Trophoblast cell (in vitro differentiated cells and primary cell): ENCODE measurements around the gene TBL3.

Experiments
- DNase-seq, 2 donors: peaks; one replicate each; pipeline ENCODE4 v3.0.0-alpha.2; 2016
- H2AFZ ChIP-seq: 2 replicates; pipeline ENCODE4 v1.6.1; 2013; ENCODE audit warnings: low read length, moderate library complexity, mild to moderate bottlenecking; ENCODE audit not compliant: insufficient read depth, poor library complexity
- H2AK5ac ChIP-seq: 2 replicates; pipeline ENCODE4 v1.6.1; 2013; ENCODE audit warnings: mild to moderate bottlenecking, low read length
- H2BK120ac ChIP-seq: 2 replicates; pipeline ENCODE4 v1.6.1; 2013; ENCODE audit warnings: low read length, mild to moderate bottlenecking, moderate library complexity; ENCODE audit not compliant: insufficient read depth, poor library complexity
- H2BK12ac ChIP-seq: 2 replicates; pipeline ENCODE4 v1.6.1; 2013; ENCODE audit warnings: mild to moderate bottlenecking, low read length, moderate library complexity
- H2BK5ac ChIP-seq: 2 replicates; pipeline ENCODE4 v1.6.1; 2013; ENCODE audit warnings: low read length, low read depth, moderate library complexity, mild to moderate bottlenecking; ENCODE audit not compliant: poor library complexity
- H3K14ac ChIP-seq: 2 replicates; pipeline ENCODE4 v1.6.1; 2013; ENCODE audit warnings: mild to moderate bottlenecking, low read length
- H3K18ac ChIP-seq: 2 replicates; pipeline ENCODE4 v1.6.1; 2013; ENCODE audit warnings: mild to moderate bottlenecking, low read length
- H3K23ac ChIP-seq: 2 replicates; pipeline ENCODE4 v1.6.1; 2013; ENCODE audit warnings: low read length
- H3K27ac ChIP-seq: 2 replicates; pipeline ENCODE4 v1.5.1; 2013; ENCODE audit warnings: low read depth, mild to moderate bottlenecking, inconsistent platforms, low read length, moderate library complexity
- H3K27me3 ChIP-seq: 2 replicates; pipeline ENCODE4 v1.6.1; 2013; ENCODE audit warnings: inconsistent platforms, mild to moderate bottlenecking, low read length, moderate library complexity; ENCODE audit not compliant: insufficient read depth
- H3K36me3 ChIP-seq, 2 experiments: 1 replicate in 1 of 2; 2 replicates in 1 of 2; pipeline ENCODE4 v1.6.1; 2013; ENCODE audit warnings: low read length in 2 of 2, mild to moderate bottlenecking in 2 of 2, moderate library complexity in 1 of 2; ENCODE audit not compliant: insufficient read depth in 2 of 2, control insufficient read depth in 1 of 2
- H3K4ac ChIP-seq: 2 replicates; pipeline ENCODE4 v1.6.1; 2013; ENCODE audit warnings: low read depth, mild to moderate bottlenecking, low read length, moderate library complexity
- H3K4me1 ChIP-seq, 2 experiments: 1 replicate in 1 of 2; 2 replicates in 1 of 2; pipeline ENCODE4 v1.6.1; 2013; ENCODE audit warnings: low read length in 2 of 2, mild to moderate bottlenecking in 2 of 2, moderate library complexity in 1 of 2; ENCODE audit not compliant: insufficient read depth in 2 of 2, control insufficient read depth in 1 of 2
- H3K4me2 ChIP-seq: 2 replicates; pipeline ENCODE4 v1.6.1; 2013; ENCODE audit warnings: inconsistent platforms, mild to moderate bottlenecking, low read length, moderate library complexity
- H3K4me3 ChIP-seq: 2 replicates; pipeline ENCODE4 v1.5.1; 2013; ENCODE audit warnings: mild to moderate bottlenecking, low read depth, low read length, inconsistent platforms
- H3K79me1 ChIP-seq: one replicate; pipeline ENCODE4 v1.6.1; 2013; ENCODE audit warnings: low read length
- H3K79me2 ChIP-seq: 2 replicates; pipeline ENCODE4 v1.6.1; 2013; ENCODE audit warnings: low read length, mild to moderate bottlenecking; ENCODE audit not compliant: control insufficient read depth, insufficient read depth, poor library complexity
- H3K9ac ChIP-seq: 2 replicates; pipeline ENCODE4 v1.6.1; 2013; ENCODE audit warnings: mild to moderate bottlenecking, low read length
- H3K9me3 ChIP-seq: 2 replicates; pipeline ENCODE4 v1.6.1; 2013; ENCODE audit warnings: low read depth, mild to moderate bottlenecking, control low read depth, inconsistent platforms, low read length; ENCODE audit not compliant: insufficient read depth
- H4K12ac ChIP-seq: 2 replicates; pipeline ENCODE4 v1.6.1; 2013; ENCODE audit warnings: low read depth, mild to moderate bottlenecking, low read length, moderate library complexity
- H4K8ac ChIP-seq: 2 replicates; pipeline ENCODE4 v1.6.1; 2013; ENCODE audit warnings: low read depth, mild to moderate bottlenecking, low read length, moderate library complexity
- H4K91ac ChIP-seq: one replicate; pipeline ENCODE4 v1.6.1; 2013; ENCODE audit warnings: low read depth, mild to moderate bottlenecking, low read length, moderate library complexity
- WGBS: extraction: QIAGEN DNeasy Blood & Tissue Kit; methylation state at CpG from one replicate; pipeline ENCODE4 v1.1.7; 2013; ENCODE audit warnings: missing lambda C conversion rate; ENCODE audit not compliant: insufficient read length, insufficient coverage; ENCODE audit errors: extremely low coverage; 5-methylcytosine and 5-hydroxymethylcytosine counted together

TBL3 gene

DNA sequence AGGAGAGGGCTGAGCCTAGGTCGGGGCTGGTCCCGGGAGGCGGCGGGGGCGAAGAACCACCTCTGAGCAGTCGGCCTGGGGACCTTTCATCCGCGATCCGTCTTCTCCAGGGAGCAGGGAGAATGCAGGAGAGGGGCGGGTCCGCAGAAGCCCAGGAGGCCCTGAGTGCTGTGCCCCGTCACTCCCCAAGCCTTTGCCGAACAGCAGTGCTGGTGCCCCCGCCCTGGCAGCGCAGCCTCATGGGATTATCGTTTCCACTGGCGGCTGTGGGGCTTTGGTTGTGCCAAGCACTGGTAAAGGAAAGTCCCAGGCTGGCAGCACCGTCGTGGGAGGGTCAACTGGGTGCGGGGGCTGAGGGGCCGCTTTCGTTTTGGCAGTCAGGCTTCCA lies 631 bp downstream of the TBL3 start:
- peaks cover 34% of the 10 kb centered on the region in 2 experiments for H3K36me3 ChIP-seq
- H3K4me3 ChIP-seq, result peak overlapping the region; percentile 90
- H3K9me3 ChIP-seq, result no peaks in the 10 kb centered on the region
- H2BK5ac ChIP-seq, result peak overlapping the region; percentile 37
- H3K27ac ChIP-seq, result no peak overlapping the region
- peak overlapping the region; percentile 89 for H3K9ac ChIP-seq
- H3K79me1 ChIP-seq, result peaks cover 7% of the 10 kb centered on the region
- H3K4me1 ChIP-seq, result peaks cover 10 to 11% of the 10 kb centered on the region in 2 experiments
- peak overlapping the region; percentile 87 for H4K91ac ChIP-seq
- H3K4me2 ChIP-seq, result peak overlapping the region; percentile 92
- no peak overlapping the region for H3K23ac ChIP-seq
- H2BK12ac ChIP-seq, result no peak overlapping the region
- H3K14ac ChIP-seq, result peak overlapping the region; percentile 84
- H4K8ac ChIP-seq, result peak overlapping the region; percentile 97
- peak overlapping the region; percentile 76 for H3K4ac ChIP-seq
- peak; percentile 24 to 27 for DNase-seq
- peak overlapping the region; percentile 87 for H4K12ac ChIP-seq
- no CpG with 5 or more reads among the region's 22 CpGs for WGBS
- no peaks in the 10 kb centered on the region for H3K27me3 ChIP-seq
- peak overlapping the region; percentile 54 for H2AK5ac ChIP-seq
- peak overlapping the region; percentile 46 for H2AFZ ChIP-seq
- peaks cover 11% of the 10 kb centered on the region for H3K79me2 ChIP-seq
- peak overlapping the region; percentile 8 for H2BK120ac ChIP-seq
- H3K18ac ChIP-seq, result peak overlapping the region; percentile 63

DNA sequence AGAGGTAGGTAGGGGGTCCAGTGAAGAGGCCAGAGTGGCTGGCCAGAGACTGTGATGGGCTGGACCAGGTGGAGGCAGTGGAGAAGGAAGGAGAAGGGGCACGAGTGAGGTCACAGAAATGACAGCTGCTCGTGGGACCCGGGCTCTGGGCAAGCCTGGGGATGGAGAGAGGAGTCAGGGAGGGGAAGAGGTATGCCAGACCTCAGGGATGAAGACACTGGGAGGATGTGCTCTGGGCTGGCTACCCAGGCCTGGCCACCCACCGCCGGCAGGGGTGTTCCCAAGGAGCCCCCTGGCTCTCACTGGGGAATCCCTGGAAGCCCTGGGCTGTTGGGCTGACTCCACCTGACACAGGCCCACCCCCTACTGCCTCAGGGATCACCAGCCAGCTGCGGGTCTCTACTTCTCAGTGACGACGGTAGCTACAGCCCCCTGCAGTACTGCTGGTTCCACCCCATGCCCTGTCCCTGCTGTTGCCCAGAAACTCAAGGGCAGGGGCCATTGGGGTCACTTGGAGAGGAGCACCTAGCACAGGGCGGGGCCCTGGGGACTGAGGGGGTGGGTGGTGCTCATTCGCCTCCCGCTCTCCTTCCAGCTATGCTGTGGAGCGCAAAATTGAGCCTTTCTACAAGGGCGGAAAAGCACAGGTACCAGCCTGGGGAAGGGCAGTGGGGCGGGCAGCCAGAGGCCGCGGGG lies 1.8 kb downstream of the TBL3 start:
- Histone ChIP-seq H2AK5ac (no peak overlapping the region), H3K36me3 (peaks cover 44 to 45% of the 10 kb centered on the region in 2 experiments), H2BK120ac (no peak overlapping the region), H3K4me1 (peaks cover 10 to 12% of the 10 kb centered on the region in 2 experiments), H2BK12ac (no peak overlapping the region), H3K79me1 (peaks cover 7% of the 10 kb centered on the region), H3K27ac (no peak overlapping the region), H2BK5ac (no peak overlapping the region), H3K79me2 (peaks cover 11% of the 10 kb centered on the region), H4K8ac (no peak overlapping the region), H3K18ac (peak overlapping the region; percentile 18), H3K4me2 (no peak overlapping the region), H3K4ac (no peak overlapping the region), H2AFZ (no peak overlapping the region), H3K27me3 (no peaks in the 10 kb centered on the region), H4K91ac (no peak overlapping the region), H3K23ac (no peak overlapping the region), H3K9ac (no peak overlapping the region), H4K12ac (no peak overlapping the region), H3K14ac (no peak overlapping the region), H3K9me3 (no peaks in the 10 kb centered on the region), H3K4me3 (no peak overlapping the region)
- no peak for DNase-seq
- WGBS, result no CpG with 5 or more reads among the region's 16 CpGs

DNA sequence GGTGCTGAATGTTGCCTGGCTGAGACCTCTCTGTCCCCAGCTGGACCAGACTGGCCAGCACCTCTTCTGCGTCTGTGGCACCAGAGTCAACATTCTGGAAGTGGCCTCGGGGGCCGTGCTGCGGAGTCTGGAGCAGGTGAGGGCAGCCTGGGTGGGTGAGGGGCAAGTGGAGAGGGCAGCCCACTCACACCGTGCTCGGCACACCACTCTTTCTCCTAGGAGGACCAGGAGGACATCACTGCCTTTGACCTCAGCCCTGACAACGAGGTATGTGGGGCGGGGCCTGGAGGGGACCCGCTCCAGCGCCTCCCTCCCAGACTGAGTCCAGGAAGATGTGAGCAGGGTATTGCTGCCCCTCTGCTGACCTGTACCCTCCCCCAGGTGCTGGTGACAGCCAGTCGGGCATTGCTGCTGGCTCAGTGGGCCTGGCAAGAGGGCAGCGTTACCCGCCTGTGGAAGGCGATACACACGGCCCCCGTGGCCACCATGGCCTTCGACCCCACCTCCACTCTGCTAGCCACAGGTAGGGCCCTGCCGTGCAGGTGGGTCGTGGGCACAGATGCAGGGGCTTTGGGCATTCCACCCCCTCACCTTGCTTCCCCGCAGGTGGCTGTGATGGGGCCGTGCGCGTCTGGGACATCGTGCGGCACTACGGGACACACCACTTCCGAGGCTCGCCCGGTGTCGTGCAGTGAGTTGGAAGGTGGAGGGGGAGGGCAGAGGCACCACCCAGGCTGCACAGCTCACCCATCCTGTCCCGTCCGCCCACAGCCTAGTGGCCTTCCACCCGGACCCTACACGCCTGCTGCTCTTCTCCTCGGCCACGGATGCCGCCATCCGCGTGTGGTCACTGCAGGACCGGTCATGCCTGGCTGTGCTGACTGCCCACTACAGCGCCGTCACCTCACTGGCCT lies 2.6 kb downstream of the TBL3 start:
- Histone ChIP-seq H2AFZ (no peak overlapping the region), H3K79me2 (peaks cover 11% of the 10 kb centered on the region), H3K27ac (no peak overlapping the region), H4K91ac (no peak overlapping the region), H3K18ac (no peak overlapping the region), H2BK12ac (no peak overlapping the region), H3K4ac (no peak overlapping the region), H3K4me3 (peak overlapping the region; percentile 9), H3K9ac (no peak overlapping the region), H3K79me1 (peaks cover 7% of the 10 kb centered on the region), H3K23ac (no peak overlapping the region), H3K27me3 (peaks cover 3% of the 10 kb centered on the region), H3K36me3 (peaks cover 44 to 46% of the 10 kb centered on the region in 2 experiments), H3K9me3 (no peaks in the 10 kb centered on the region), H3K14ac (no peak overlapping the region), H4K8ac (no peak overlapping the region), H3K4me2 (no peak overlapping the region), H2BK120ac (no peak overlapping the region), H3K4me1 (peaks cover 16 to 18% of the 10 kb centered on the region in 2 experiments), H2BK5ac (no peak overlapping the region), H2AK5ac (no peak overlapping the region), H4K12ac (no peak overlapping the region)
- WGBS, result no CpG with 5 or more reads among the region's 42 CpGs
- DNase-seq, result no peak

DNA sequence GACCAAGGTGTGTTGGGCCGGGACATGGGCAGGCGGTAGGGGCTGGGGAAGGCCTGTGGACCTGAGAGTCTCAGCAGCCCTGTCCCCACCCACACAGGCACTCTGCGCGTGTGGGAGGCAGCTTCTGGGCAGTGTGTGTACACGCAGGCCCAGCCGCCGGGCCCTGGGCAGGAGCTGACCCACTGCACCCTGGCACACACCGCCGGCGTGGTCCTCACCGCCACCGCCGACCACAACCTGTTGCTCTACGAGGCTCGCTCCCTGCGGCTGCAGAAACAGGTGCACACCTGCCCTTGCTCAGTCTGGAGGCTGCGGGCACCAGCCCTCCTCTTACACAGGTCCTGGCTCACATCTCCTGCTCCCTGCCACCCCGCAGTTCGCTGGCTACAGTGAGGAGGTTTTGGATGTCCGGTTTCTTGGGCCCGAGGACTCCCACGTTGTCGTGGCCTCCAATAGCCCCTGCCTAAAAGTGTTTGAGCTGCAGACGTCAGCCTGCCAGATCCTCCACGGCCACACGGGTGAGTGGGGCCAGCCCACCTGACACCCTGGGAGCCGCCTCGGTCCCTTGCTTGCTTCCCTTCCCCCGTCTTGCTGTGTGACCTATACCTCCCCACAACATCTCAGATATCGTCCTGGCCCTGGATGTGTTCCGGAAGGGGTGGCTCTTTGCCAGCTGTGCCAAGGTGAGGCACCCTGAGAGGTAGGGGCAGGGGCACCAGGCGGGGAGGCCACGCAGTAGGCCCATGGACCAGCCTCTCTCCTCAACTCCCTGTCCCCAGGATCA lies 3.8 kb downstream of the TBL3 start:
- no CpG with 5 or more reads among the region's 33 CpGs for WGBS
- H3K4me1 ChIP-seq, result peaks cover 20 to 24% of the 10 kb centered on the region in 2 experiments

More for the DNA sequence above, 3.8 kb downstream of the TBL3 start:
- Histone ChIP-seq H2AK5ac (no peak overlapping the region), H3K4me2 (no peak overlapping the region), H3K27ac (no peak overlapping the region), H3K9me3 (peaks cover 6% of the 10 kb centered on the region), H3K23ac (no peak overlapping the region), H3K4me3 (no peak overlapping the region), H4K91ac (no peak overlapping the region), H3K18ac (no peak overlapping the region), H4K12ac (no peak overlapping the region), H2BK12ac (no peak overlapping the region), H3K9ac (no peak overlapping the region), H2AFZ (no peak overlapping the region), H2BK5ac (no peak overlapping the region), H3K14ac (no peak overlapping the region), H3K79me1 (peaks cover 10% of the 10 kb centered on the region), H3K79me2 (peaks cover 11% of the 10 kb centered on the region), H4K8ac (no peak overlapping the region), H3K27me3 (peaks cover 15% of the 10 kb centered on the region), H2BK120ac (no peak overlapping the region), H3K4ac (no peak overlapping the region), H3K36me3 (peaks cover 44 to 46% of the 10 kb centered on the region in 2 experiments)
- DNase-seq, result no peak
